Hindlimb muscle (tissue), 1 donor: ENCODE data around the gene CEP135. TPM values are rescaled to one million over a fixed set of nuclear protein-coding genes. Genes with fewer than 3 reads are reported as not detected.
"Not testable (repeated sequence)": the region's sequence is repeated elsewhere in the genome, so short reads cannot be mapped to it uniquely, and the experiment has no call there.

ENCODE experiments used
- DNase-seq: peaks from one replicate; pipeline ENCODE4 v3.0.0-alpha.2; 2013
- polyA plus RNA-seq: library from polyadenylated mRNA; unstranded; fragments of 120-200 nt; gene quantifications from one replicate; pipeline ENCODE4 v1.2.1, GENCODE V29; 2013; ENCODE audit not compliant: insufficient read length

CEP135 gene
- polyA plus RNA-seq, result 5.5 TPM

- peak; percentile 97 for DNase-seq
These were observed at the start of gene CEP135 for GRCh38 chr4:55948726-55949481. Gene CEP135 (plus strand): TSS chr4:55948945. CDS start chr4:55952131, 3,186 bp downstream.

- DNase-seq, result no peak
These were observed 46.1 kb upstream of the CEP135 start for GRCh38 chr4:55902677-55903076.

GRCh38 chr4:55903577-55903976, 45.2 kb upstream of the CEP135 start:
- DNase-seq, result no peak

GRCh38 chr4:55904576-55904975, 44.2 kb upstream of the CEP135 start:
- no peak for DNase-seq

- DNase-seq, result no peak
These were observed 42.4 kb upstream of the CEP135 start for GRCh38 chr4:55906323-55906722.

GRCh38 chr4:55906989-55907388, 41.8 kb upstream of the CEP135 start:
- no peak for DNase-seq

GRCh38 chr4:55907469-55907868, 41.3 kb upstream of the CEP135 start:
- no peak for DNase-seq

- DNase-seq, result no peak
These were observed 38.6 kb upstream of the CEP135 start for GRCh38 chr4:55910140-55910539.

- no peak for DNase-seq
These were observed 36.5 kb upstream of the CEP135 start for GRCh38 chr4:55912249-55912648.

- no peak for DNase-seq
These were observed 28.2 kb upstream of the CEP135 start for GRCh38 chr4:55920571-55920970.

- no peak for DNase-seq
These were observed 27.7 kb upstream of the CEP135 start for GRCh38 chr4:55921093-55921492.

GRCh38 chr4:55925241-55925640, 23.5 kb upstream of the CEP135 start:
- no peak for DNase-seq

- DNase-seq, result no peak
These were observed 22.1 kb upstream of the CEP135 start for GRCh38 chr4:55926610-55927009.

- no peak for DNase-seq
These were observed 20.8 kb upstream of the CEP135 start for GRCh38 chr4:55927803-55928437.

- no peak for DNase-seq
These were observed 19.9 kb upstream of the CEP135 start for GRCh38 chr4:55928846-55929245.

- DNase-seq, result no peak
These were observed 17.7 kb upstream of the CEP135 start for GRCh38 chr4:55931043-55931442.

- DNase-seq, result no peak
These were observed 16.9 kb upstream of the CEP135 start for GRCh38 chr4:55931833-55932232.

GRCh38 chr4:55932511-55932910, 16.2 kb upstream of the CEP135 start:
- no peak for DNase-seq

GRCh38 chr4:55933611-55934010, 15.1 kb upstream of the CEP135 start:
- no peak for DNase-seq

GRCh38 chr4:55935907-55936306, 12.8 kb upstream of the CEP135 start:
- not testable (repeated sequence) for DNase-seq

- DNase-seq, result no peak
These were observed 10.3 kb upstream of the CEP135 start for GRCh38 chr4:55938481-55938880.

GRCh38 chr4:55939421-55939820, 9.3 kb upstream of the CEP135 start:
- no peak for DNase-seq

GRCh38 chr4:55941881-55942396, 6.8 kb upstream of the CEP135 start:
- no peak for DNase-seq
